Measurements from ENCODE around the gene CDH11.

CDH11 gene

GRCh38 chr16:64950262-64950661, 171.6 kb downstream of the CDH11 start:
- no peaks in the 10 kb centered on the region for H3K36me3 ChIP-seq (ENCODE audit: control insufficient read depth, insufficient read depth, low read length)
- no peak for TF ChIP-seq CTCF (IDR thresholded peaks at IDR 0.05; ENCODE audit: insufficient read depth, low read length, poor library complexity, severe bottlenecking)
- no peak overlapping the region for H3K4me3 ChIP-seq (replicated peaks; ENCODE audit: low read depth, low read length)
- DNase-seq (ENCODE audit: extremely low read depth, insufficient read length): no peak
- no peaks in the 10 kb centered on the region for H3K27me3 ChIP-seq (replicated peaks; ENCODE audit: control insufficient read depth, insufficient read depth, low read length)

- Histone ChIP-seq H3K36me3 (ENCODE audit: control insufficient read depth, insufficient read depth, low read length) (no peaks in the 10 kb centered on the region), H3K27me3 (replicated peaks; ENCODE audit: control insufficient read depth, insufficient read depth, low read length) (no peaks in the 10 kb centered on the region), H3K4me3 (replicated peaks; ENCODE audit: low read depth, low read length) (no peak overlapping the region)
- no peak for TF ChIP-seq CTCF (IDR thresholded peaks at IDR 0.05; ENCODE audit: insufficient read depth, low read length, poor library complexity, severe bottlenecking)
- DNase-seq (ENCODE audit: extremely low read depth, insufficient read length): no peak
Measured at GRCh38 chr16:64948056-64948455, 173.8 kb downstream of the CDH11 start.

- no peak overlapping the region for H3K4me3 ChIP-seq (replicated peaks; ENCODE audit: low read depth, low read length)
- no peak for DNase-seq (ENCODE audit: extremely low read depth, insufficient read length)
- TF ChIP-seq CTCF (IDR thresholded peaks at IDR 0.05; ENCODE audit: insufficient read depth, low read length, poor library complexity, severe bottlenecking): no peak
- no peaks in the 10 kb centered on the region for H3K36me3 ChIP-seq (ENCODE audit: control insufficient read depth, insufficient read depth, low read length)
- no peaks in the 10 kb centered on the region for H3K27me3 ChIP-seq (replicated peaks; ENCODE audit: control insufficient read depth, insufficient read depth, low read length)
Measured at GRCh38 chr16:64947651-64948050, 174.2 kb downstream of the CDH11 start.

GRCh38 chr16:64933885-64934284, 188.0 kb downstream of the CDH11 start:
- no peak for TF ChIP-seq CTCF (IDR thresholded peaks at IDR 0.05; ENCODE audit: insufficient read depth, low read length, poor library complexity, severe bottlenecking)
- no peaks in the 10 kb centered on the region for H3K27me3 ChIP-seq (replicated peaks; ENCODE audit: control insufficient read depth, insufficient read depth, low read length)
- H3K36me3 ChIP-seq (ENCODE audit: control insufficient read depth, insufficient read depth, low read length): no peaks in the 10 kb centered on the region
- H3K4me3 ChIP-seq (replicated peaks; ENCODE audit: low read depth, low read length): no peak overlapping the region
- DNase-seq (ENCODE audit: extremely low read depth, insufficient read length): no peak

- DNase-seq (ENCODE audit: extremely low read depth, insufficient read length): no peak
- no peak for TF ChIP-seq CTCF (IDR thresholded peaks at IDR 0.05; ENCODE audit: insufficient read depth, low read length, poor library complexity, severe bottlenecking)
- H3K27me3 ChIP-seq (replicated peaks; ENCODE audit: control insufficient read depth, insufficient read depth, low read length): no peaks in the 10 kb centered on the region
- H3K4me3 ChIP-seq (replicated peaks; ENCODE audit: low read depth, low read length): no peak overlapping the region
- H3K36me3 ChIP-seq (ENCODE audit: control insufficient read depth, insufficient read depth, low read length): no peaks in the 10 kb centered on the region
Measured at GRCh38 chr16:64926476-64926875, 195.4 kb downstream of the CDH11 start.

GRCh38 chr16:64925166-64925565, 196.7 kb downstream of the CDH11 start:
- TF ChIP-seq CTCF (IDR thresholded peaks at IDR 0.05; ENCODE audit: insufficient read depth, low read length, poor library complexity, severe bottlenecking): no peak
- no peak for DNase-seq (ENCODE audit: extremely low read depth, insufficient read length)
- H3K4me3 ChIP-seq (replicated peaks; ENCODE audit: low read depth, low read length): no peak overlapping the region
- H3K27me3 ChIP-seq (replicated peaks; ENCODE audit: control insufficient read depth, insufficient read depth, low read length): no peaks in the 10 kb centered on the region
- no peaks in the 10 kb centered on the region for H3K36me3 ChIP-seq (ENCODE audit: control insufficient read depth, insufficient read depth, low read length)

All from GM06990 (cell line).